PC-3 (cell line): ENCODE data around the gene CAMK1D. TPM values are rescaled to one million over a fixed set of nuclear protein-coding genes. Genes with fewer than 3 reads are reported as not detected.

ENCODE experiments used
- ATAC-seq: fragments of 200-7000 bp; cut with Tn5 transposase; 2 replicates; pipeline ENCODE4 v1.9.1; 2020; ENCODE audit warnings: mild to moderate bottlenecking, moderate library complexity
- BruUV-seq: library from RNA; stranded (reverse); fragments of 400-500 nt; replicated peaks from 2 replicates; lab custom pipeline; 2021; lab: Mats Ljungman, UMichigan
- CTCF ChIA-PET: fragments of 300-600 bp; sonication (Branson Sonifier 250); formaldehyde crosslinking; loops from one replicate; lab custom pipeline; 2022; ENCODE audit warnings: antibody characterized with exemption; lab: Charles Lee
- POLR2A ChIA-PET: fragments of 300-600 bp; sonication (Branson Sonifier 250); formaldehyde crosslinking; loops from one replicate; lab custom pipeline; 2022; ENCODE audit warnings: antibody characterized with exemption; ENCODE audit not compliant: unreplicated experiment; lab: Charles Lee
- DNase-seq: peaks from one replicate; pipeline ENCODE4 v3.0.0-alpha.2; 2015
- H2AFZ ChIP-seq: fragments of 300-600 bp; sonication (generic); 2 replicates; pipeline ENCODE4 v1.6.0; 2016; ENCODE audit warnings: antibody characterized with exemption, low read length
- H3F3A ChIP-seq: fragments of 300-600 bp; sonication (generic); one replicate; pipeline ENCODE4 v1.6.0; 2017; ENCODE audit warnings: antibody characterized with exemption, low read length, control low read depth, mild to moderate bottlenecking; ENCODE audit not compliant: unreplicated experiment
- H3K27ac ChIP-seq: fragments of 300-600 bp; sonication (generic); 2 replicates; pipeline ENCODE4 v1.5.1; 2016; ENCODE audit warnings: mild to moderate bottlenecking, low read length
- H3K27me3 ChIP-seq: fragments of 300-600 bp; sonication (generic); 2 replicates; pipeline ENCODE4 v1.6.1; 2016; ENCODE audit warnings: low read length, mixed read lengths
- H3K36me3 ChIP-seq: fragments of 300-600 bp; sonication (generic); 2 replicates; pipeline ENCODE4 v1.6.1; 2016; ENCODE audit warnings: low read depth, mixed run types, low read length, mixed read lengths
- H3K4me1 ChIP-seq: fragments of 300-600 bp; sonication (generic); 2 replicates; pipeline ENCODE4 v1.5.1; 2016; ENCODE audit warnings: low read length; ENCODE audit not compliant: insufficient read depth
- H3K4me2 ChIP-seq: fragments of 300-600 bp; sonication (generic); 2 replicates; pipeline ENCODE4 v1.6.0; 2016; ENCODE audit warnings: low read length
- H3K4me3 ChIP-seq: fragments of 300-600 bp; sonication (generic); 2 replicates; pipeline ENCODE4 v1.5.1; 2016; ENCODE audit warnings: mild to moderate bottlenecking, low read length, mixed read lengths
- H3K79me2 ChIP-seq: fragments of 300-600 bp; sonication (generic); 2 replicates; pipeline ENCODE4 v1.6.1; 2017; ENCODE audit warnings: low read length, mixed read lengths
- H3K9ac ChIP-seq: fragments of 300-600 bp; sonication (generic); 2 replicates; pipeline ENCODE4 v1.6.0; 2016; ENCODE audit warnings: mild to moderate bottlenecking, low read length
- H3K9me2 ChIP-seq: fragments of 300-600 bp; sonication (generic); replicated peaks from 2 replicates; pipeline ENCODE4 v1.6.1; 2016; ENCODE audit warnings: mixed run types, low read length, mixed read lengths
- H3K9me3 ChIP-seq: fragments of 300-600 bp; sonication (generic); 2 replicates; pipeline ENCODE4 v1.6.1; 2016; ENCODE audit warnings: low read length, mixed read lengths
- H4K20me1 ChIP-seq: fragments of 300-600 bp; sonication (generic); 2 replicates; pipeline ENCODE4 v1.6.1; 2016; ENCODE audit warnings: low read length, mixed read lengths
- EZH2 ChIP-seq: fragments of 300-600 bp; sonication (generic); IDR thresholded peaks from one replicate; pipeline ENCODE4 v1.6.1; 2017; ENCODE audit warnings: antibody characterized with exemption, mild to moderate bottlenecking, low read length; ENCODE audit not compliant: unreplicated experiment
- EZH2phosphoT487 ChIP-seq: fragments of 300-600 bp; sonication (generic); IDR thresholded peaks from 2 replicates; pipeline ENCODE4 v1.6.1; 2018; ENCODE audit warnings: mild to moderate bottlenecking, antibody characterized with exemption, low read length, borderline replicate concordance
- intact Hi-C: fragments of 100-400 bp; cut with micrococcal nuclease; formaldehyde crosslinking; loops from 2 replicates; pipeline ENCODE4 v1.9.0; 2023
- total RNA-seq: library from RNA; depleted of rRNA; stranded (reverse); fragments of >200 nt; gene quantifications from 2 replicates; pipeline ENCODE4 v1.2.3, GENCODE V29; 2014
- TF ChIP-seq, protein P1 (sequence below): fragments of 300-600 bp; sonication (generic); conservative IDR thresholded peaks from 2 replicates; pipeline ENCODE4 v1.5.1; 2017; ENCODE audit warnings: antibody characterized with exemption, low read depth, mild to moderate bottlenecking, low read length

Gene CAMK1D
- total RNA-seq, 1 experiment from 2014 or later, result 1.3 TPM

DNA sequence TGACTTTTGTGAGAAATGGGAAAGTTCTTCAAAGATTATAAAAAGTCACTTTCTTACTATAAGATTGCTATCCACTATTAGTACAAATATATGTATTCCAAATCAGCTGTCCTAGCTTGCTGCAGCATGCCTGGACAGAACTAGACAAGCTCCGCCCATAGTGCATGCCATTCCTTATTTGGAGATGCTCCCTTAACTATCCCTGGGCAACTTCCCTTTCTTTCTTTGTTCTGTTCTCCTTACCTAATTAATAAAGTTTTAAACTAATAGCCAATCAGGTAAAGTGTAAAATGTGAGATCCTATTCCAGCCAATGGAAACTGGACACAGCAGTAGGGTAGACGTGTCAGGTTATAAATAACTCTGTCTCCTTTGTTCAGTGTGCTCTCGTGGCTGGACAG is 281.9 kb downstream of the CAMK1D start:
- no peaks in the 10 kb centered on the region for H3K27me3 ChIP-seq
- TF ChIP-seq EZH2 (no peak), EZH2phosphoT487 (no peak)
- TF ChIP-seq, protein P1, sequence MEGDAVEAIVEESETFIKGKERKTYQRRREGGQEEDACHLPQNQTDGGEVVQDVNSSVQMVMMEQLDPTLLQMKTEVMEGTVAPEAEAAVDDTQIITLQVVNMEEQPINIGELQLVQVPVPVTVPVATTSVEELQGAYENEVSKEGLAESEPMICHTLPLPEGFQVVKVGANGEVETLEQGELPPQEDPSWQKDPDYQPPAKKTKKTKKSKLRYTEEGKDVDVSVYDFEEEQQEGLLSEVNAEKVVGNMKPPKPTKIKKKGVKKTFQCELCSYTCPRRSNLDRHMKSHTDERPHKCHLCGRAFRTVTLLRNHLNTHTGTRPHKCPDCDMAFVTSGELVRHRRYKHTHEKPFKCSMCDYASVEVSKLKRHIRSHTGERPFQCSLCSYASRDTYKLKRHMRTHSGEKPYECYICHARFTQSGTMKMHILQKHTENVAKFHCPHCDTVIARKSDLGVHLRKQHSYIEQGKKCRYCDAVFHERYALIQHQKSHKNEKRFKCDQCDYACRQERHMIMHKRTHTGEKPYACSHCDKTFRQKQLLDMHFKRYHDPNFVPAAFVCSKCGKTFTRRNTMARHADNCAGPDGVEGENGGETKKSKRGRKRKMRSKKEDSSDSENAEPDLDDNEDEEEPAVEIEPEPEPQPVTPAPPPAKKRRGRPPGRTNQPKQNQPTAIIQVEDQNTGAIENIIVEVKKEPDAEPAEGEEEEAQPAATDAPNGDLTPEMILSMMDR, result no peak
- no peak overlapping the region for H3K4me2 ChIP-seq
- H3K9me2 ChIP-seq, result no peaks in the 10 kb centered on the region
- no peak overlapping the region for H2AFZ ChIP-seq
- BruUV-seq, result no TSS peak
- peaks cover 37% of the 10 kb centered on the region for H3K4me1 ChIP-seq
- H3K9me3 ChIP-seq, result no peaks in the 10 kb centered on the region
- no peaks in the 10 kb centered on the region for H4K20me1 ChIP-seq
- CTCF ChIA-PET, result interaction anchor here (0.6 kb wide), 1 partner anchor 25 kb away, joined by 6 read pairs; no protein-coding TSS in a partner anchor
- H3K79me2 ChIP-seq, result no peaks in the 10 kb centered on the region
- H3K36me3 ChIP-seq, result no peaks in the 10 kb centered on the region
- H3K4me3 ChIP-seq, result no peak overlapping the region
- H3F3A ChIP-seq, result no peaks in the 10 kb centered on the region
- H3K9ac ChIP-seq, result peak overlapping the region; percentile 38; the same call in 1 of the 2 replicates
- ATAC-seq, result no peak
- intact Hi-C loops, result no loop called here
- no peak for DNase-seq
- H3K27ac ChIP-seq, result peak overlapping the region; percentile 89
- POLR2A ChIA-PET, result interaction anchor here (0.6 kb wide), 1 partner anchor 33 kb away, joined by 5 read pairs; no protein-coding TSS in a partner anchor

DNA sequence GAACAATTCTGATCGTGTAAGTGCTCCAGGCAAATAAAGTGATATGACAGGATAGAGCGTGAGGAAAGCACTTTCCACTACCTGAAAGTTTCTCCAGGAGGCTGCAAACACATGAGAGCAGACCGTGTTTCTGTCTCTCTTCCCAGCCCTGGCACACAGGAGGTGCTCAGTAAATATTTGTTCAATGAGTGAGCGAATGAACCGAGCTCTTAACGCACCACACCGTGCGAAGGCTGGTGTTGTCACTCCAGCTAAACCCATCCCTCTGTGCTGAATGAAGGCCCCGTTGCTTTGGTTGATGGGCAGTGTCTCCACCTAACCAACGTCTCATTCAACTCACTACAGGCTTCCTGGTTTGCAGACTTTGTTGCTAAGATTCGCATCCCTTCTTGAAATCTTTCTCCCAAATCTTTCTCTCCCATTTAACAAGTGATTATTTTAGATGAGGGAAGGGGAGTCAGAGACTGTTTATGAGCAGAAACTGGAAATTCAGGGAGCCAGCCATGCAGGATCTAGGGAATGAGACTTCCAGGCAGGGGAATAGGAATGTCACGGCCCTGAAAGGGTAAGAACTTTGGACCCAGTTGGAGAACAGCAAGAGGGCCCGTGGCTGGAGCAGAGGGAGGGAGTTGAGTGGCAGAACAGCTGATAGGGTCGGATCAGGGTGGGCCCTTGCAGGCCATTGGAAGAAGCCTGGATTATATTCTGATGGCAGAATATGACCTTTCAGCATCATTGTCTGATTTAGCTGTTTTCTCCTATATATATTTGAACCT is 282.6 kb downstream of the CAMK1D start:
- Histone ChIP-seq H3K27ac (peak overlapping the region; percentile 89), H3K27me3 (no peaks in the 10 kb centered on the region), H4K20me1 (no peaks in the 10 kb centered on the region), H3K9ac (peak overlapping the region; percentile 48), H3F3A (no peaks in the 10 kb centered on the region), H2AFZ (no peak overlapping the region), H3K4me3 (no peak overlapping the region), H3K4me1 (peaks cover 37% of the 10 kb centered on the region), H3K79me2 (no peaks in the 10 kb centered on the region), H3K9me3 (no peaks in the 10 kb centered on the region), H3K36me3 (no peaks in the 10 kb centered on the region), H3K4me2 (no peak overlapping the region), H3K9me2 (no peaks in the 10 kb centered on the region)
- ChIA-PET CTCF (interaction anchor here (0.6 kb wide), 1 partner anchor 25 kb away, joined by 6 read pairs; no protein-coding TSS in a partner anchor), POLR2A (interaction anchor here (0.6 kb wide), 1 partner anchor 32 kb away, joined by 5 read pairs; no protein-coding TSS in a partner anchor)
- ATAC-seq (peak; percentile 85), DNase-seq (peak; percentile 55)
- TF ChIP-seq EZH2 (no peak), EZH2phosphoT487 (no peak)
- TF ChIP-seq, protein P1, result no peak
- intact Hi-C loops, result no loop called here
- no TSS peak for BruUV-seq
